ENCODE measurements around the gene TNFAIP8. TPM values are rescaled to one million over a fixed set of nuclear protein-coding genes. Genes with fewer than 3 reads are reported as not detected.

The TNFAIP8 gene
- total and polyA plus RNA-seq, 9 of the 15 experiments (the other 6 are each of a cell fraction or from before 2014, with no cell fraction given) = 29.9 to 52.2 (median 44.8) TPM

GRCh38 chr5:119322948-119323537 is 32.8 kb upstream of the TNFAIP8 start (continued):
- TF ChIP-seq GMEB1 (CRISPR knock-in tag; IDR thresholded peaks at IDR 0.05) = no peak
- no peak for TF ChIP-seq HNRNPH1 (optimal IDR thresholded peaks at IDR 0.05; ENCODE audit: low read depth, low read length)
- no peak for TF ChIP-seq HNRNPK (IDR thresholded peaks at IDR 0.05; ENCODE audit: low read depth, low read length, poor library complexity, severe bottlenecking)
- no peak for TF ChIP-seq ZNF764 (CRISPR knock-in tag; IDR thresholded peaks at IDR 0.05; ENCODE audit: low read depth)
- TF ChIP-seq USF1 (CRISPR knock-in tag; IDR thresholded peaks at IDR 0.05) = no peak
- TF ChIP-seq ZNF696 (CRISPR knock-in tag; conservative IDR thresholded peaks at IDR 0.05) = no peak
- no peak for TF ChIP-seq MEF2D (tag; conservative IDR thresholded peaks at IDR 0.05; ENCODE audit: low read depth)
- no peak; a peak in 1 of 4 replicates for TF ChIP-seq MAZ (CRISPR knock-in tag; conservative IDR thresholded peaks at IDR 0.05 in 1 of 2, IDR thresholded peaks at IDR 0.05 in 1 of 2)
- TF ChIP-seq RBBP5 (IDR thresholded peaks at IDR 0.05; ENCODE audit: borderline replicate concordance, insufficient read depth, low read length, poor library complexity, severe bottlenecking) = no peak
- TF ChIP-seq E2F1 (CRISPR knock-in tag; IDR thresholded peaks at IDR 0.05) = no peak
- no peak for TF ChIP-seq HMG20B (CRISPR knock-in tag; IDR thresholded peaks at IDR 0.05)
- TF ChIP-seq SAFB2 (IDR thresholded peaks at IDR 0.05; ENCODE audit: borderline replicate concordance, low read depth, low read length, severe bottlenecking) = no peak
- TF ChIP-seq KDM1A (IDR thresholded peaks at IDR 0.05) = no peak
- TF ChIP-seq ZNF324 (CRISPR knock-in tag; IDR thresholded peaks at IDR 0.05) = 0 out of 2 replicates have a peak, but pooled peaks have one; percentile 3
- no peak for TF ChIP-seq ZNF212 (CRISPR knock-in tag; IDR thresholded peaks at IDR 0.05)
- peak; percentile 82 for TF ChIP-seq ZNF592 (IDR thresholded peaks at IDR 0.05)
- TF ChIP-seq HSF4 (CRISPR knock-in tag; IDR thresholded peaks at IDR 0.05; ENCODE audit: borderline replicate concordance) = no peak; the same call in 1 of the 2 replicates
- TF ChIP-seq ZBTB8A (IDR thresholded peaks at IDR 0.05; ENCODE audit: partially characterized antibody) = no peak
- no peak for TF ChIP-seq MAX (CRISPR knock-in tag; IDR thresholded peaks at IDR 0.05)
- no peak for TF ChIP-seq ZNF146 (CRISPR knock-in tag; IDR thresholded peaks at IDR 0.05; ENCODE audit: unreplicated experiment)
